HG02884 (cell line): ENCODE data around the gene GH2.
"Not testable (repeated sequence)": the region's sequence is repeated elsewhere in the genome, so short reads cannot be mapped to it uniquely, and the experiment has no call there.

Source experiments
- ATAC-seq: cut with Tn5 transposase; IDR thresholded peaks from one replicate; pipeline ENCODE4 v1.9.1; 2021; ENCODE audit warnings: mild to moderate bottlenecking, moderate library complexity; ENCODE audit not compliant: unreplicated experiment

The GH2 gene

DNA sequence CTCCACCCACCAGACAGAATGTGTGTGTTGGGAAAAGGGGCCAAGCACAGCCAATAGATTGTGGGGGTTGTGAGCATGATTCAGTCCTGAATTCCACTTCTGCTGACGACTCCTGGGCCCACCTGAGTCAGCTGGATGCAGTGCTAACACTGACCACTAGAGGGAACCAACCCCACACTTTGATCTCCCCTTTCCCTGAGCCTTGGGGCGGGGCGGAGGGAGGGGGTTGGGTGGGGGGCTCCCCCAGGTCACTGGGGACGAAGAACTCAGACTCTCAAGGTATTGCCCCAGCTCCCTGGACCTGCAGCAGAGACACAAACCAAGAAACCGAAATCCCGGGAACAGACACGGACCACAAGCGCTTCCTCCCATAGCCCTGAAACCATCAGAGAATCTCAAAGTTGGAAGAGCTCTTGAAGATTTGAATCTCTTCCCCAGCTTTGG is 29.9 kb upstream of the GH2 start:
- ATAC-seq = no peak

DNA sequence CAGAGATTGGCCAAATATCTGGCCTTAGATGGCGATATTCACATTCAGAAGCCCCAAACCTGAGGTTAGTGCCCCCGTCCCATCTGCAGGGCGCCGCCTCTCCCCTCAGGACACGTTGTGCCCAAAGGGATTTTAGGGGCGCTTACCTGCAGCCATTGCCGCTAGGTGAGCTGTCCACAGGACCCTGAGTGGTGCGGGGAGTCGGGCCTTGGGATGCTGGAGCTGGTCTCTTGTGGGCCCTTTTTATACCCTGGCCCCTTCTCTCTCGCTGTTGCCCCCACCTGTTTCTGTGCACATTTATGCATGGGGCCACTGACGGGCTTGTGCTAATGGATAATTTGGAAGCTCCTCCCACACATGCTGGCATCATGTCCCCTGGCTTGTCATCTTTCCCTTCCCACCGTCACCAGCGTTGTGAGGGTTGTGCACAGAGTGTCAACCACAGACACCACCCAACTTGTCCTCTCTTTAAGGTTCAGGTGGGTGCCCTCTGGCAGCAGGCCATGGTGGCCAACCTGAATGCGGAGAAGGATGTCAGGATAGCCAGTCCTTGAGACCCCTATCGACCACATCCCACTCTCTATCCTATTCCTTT is 29.4 kb upstream of the GH2 start, which contains the start of gene CSHL1:
CSHL1 (minus strand) TSS at position 218 of the 595 bp plus-strand sequence; CDS start at position 156, 62 bp downstream.
- no peak for ATAC-seq

DNA sequence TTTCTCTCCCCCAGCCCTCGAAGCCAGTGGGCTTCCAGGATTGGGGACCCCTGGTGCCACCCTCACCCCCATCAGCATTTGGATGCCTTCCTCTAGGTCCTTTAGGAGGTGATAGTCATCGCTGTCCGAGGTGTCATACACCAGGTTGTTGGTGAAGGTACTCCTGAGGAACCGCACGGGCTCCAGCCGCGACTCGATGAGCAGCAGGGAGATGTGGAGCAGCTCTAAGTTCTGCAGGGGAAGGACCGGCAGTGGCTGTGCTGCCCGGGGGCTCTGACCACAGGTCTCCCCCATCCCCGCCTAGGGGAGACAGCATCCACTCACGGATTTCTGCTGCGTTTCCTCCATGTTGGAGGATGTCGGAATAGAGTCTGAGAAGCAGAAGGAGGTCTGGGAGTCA is 28.4 kb upstream of the GH2 start:
- no peak for ATAC-seq

DNA sequence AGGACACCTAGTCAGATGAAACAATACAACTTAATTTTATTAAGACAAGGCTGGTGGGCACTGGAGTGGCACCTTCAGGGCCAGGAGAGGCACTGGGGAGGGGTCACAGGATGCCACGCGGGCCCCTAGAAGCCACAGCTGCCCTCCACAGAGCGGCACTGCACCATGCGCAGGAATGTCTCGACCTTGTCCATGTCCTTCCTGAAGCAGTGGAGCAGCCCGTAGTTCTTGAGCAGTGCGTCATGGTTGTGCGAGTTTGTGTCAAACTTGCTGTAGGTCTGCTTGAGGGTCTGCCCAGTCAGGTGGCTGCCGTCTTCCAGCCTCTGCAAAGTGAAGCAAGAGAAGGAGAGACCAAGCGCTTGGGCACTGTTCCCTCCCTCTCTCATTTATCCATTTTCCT is 27.8 kb upstream of the GH2 start:
- ATAC-seq = not testable (repeated sequence)

DNA sequence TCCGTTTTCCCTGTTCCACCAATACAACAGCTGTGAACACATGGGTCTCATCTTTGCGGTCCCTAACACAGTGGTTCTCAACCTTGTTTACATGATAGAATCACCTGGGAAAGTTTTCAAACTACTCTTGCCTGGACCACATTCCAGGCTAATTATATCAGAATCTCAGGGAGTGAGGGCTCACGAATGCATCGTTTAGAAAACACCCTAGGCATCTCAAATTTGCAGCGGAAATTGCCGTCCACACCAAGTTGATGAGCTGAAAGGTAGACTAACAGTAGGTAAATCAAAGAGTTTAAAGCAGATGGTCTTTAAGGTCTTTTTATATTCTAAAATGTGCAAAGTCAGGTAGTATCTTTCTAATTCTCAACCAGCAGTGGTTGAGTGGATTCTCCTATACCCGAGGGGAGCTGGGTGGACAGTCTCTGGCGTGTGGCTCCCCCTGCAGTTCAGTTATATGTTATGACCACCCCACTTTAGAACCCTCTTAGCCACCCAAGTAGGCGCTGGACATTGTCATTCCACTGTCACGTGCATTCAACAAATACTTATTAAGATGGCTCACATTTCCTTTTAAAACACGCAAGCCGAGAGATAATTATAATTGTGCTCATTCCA is 25.5 kb upstream of the GH2 start:
- not testable (repeated sequence) for ATAC-seq

DNA sequence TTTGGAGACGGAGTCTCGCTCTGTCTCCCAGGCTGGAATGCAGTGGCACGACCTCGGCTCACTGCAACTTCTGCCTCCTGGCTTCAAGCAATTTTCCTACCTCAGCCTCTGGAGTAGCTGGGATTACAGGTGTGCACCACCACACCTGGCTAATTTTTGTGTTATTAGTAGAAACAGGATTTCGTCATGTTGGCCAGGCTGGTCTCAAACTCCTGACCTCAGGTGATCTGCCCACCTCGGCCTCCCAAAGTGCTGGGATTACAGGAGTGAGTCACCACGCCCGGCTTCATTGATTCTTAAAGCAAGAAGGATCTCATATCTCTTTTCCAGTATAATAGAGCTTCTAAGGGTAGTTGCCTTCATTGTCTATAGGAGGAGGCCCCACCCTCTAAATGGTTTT is 23.1 kb upstream of the GH2 start:
- not testable (repeated sequence) for ATAC-seq

DNA sequence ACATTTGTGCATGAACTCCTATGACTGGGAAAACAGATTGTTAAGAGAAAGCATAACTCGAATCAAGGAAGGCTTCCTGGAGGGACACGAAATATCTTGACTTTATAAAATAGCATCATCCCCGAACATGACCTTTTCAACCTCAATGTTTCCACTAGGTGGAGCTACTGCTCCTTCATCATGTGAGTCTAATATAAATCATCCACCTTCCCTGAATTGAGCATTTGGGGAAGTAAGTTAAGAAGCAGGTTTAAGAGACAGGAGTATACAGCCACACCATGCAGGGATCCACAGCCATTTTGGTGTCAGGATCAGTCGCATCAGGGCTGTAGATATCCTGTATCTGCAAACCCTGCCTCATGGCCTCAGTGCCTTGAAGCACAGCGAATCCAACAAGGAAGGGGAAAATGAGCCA is 22.1 kb upstream of the GH2 start:
- ATAC-seq = not testable (repeated sequence)

DNA sequence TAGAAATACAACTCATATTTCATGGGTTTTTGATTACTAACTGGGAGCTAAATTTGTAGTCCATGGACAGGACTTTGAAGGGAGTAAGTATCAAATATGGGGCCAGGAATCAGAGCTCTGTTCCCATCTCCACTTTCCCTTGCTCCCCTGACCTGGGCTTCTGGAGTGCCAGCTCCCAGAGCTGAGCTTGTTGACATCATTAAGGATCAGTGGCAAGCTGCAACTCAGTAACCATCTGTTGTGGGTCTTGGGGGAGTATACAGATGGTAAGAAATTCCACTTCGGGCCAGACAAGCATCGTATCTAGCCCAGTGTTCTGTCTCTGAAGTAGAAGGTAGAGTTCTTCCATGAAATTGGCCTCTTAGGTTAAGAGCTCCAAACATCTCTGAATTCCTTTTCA is 20.2 kb upstream of the GH2 start:
- ATAC-seq = not testable (repeated sequence)

DNA sequence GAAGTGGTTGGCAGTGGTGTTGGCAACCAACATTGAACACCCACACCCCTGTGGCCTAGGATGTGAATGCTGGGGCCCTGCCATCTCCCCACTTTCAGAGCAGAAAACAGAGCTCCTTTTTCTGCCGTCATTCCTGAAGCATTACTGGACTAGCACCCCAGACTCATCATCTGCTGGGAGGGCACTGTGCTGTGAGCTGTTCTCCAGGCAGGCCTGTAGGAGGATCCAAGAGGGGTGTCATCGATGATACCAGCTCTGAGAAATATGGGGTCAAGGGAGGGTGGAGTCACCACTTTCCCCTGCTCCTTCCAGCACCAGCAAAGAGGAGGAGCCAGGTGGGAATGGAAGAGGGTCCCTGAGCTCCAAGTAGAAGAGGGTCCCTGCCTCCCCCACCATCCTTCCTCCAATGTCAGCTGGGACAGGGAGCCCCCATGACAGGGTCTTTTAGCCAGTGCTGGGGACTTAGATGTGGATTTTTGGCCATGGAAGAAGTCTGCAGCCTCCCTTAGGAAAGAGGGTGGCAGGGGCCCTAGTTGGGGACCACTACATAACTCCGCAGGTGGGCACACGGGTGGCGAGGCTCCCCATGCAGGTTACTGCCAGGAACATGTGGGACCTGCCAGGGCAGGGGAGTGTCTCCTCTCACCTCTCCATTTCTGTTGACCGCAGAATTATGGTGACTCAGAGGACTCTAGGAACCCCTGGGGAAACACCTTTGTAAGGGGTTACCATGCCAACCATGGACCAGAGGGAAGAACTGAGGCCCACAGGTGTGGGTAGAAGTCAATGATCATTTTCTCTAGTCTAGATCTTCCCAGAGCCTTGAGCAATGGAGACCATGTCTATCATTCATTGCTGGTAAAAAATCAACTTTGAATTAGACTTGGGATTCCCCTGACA is 17.4 kb upstream of the GH2 start:
- ATAC-seq = not testable (repeated sequence)

DNA sequence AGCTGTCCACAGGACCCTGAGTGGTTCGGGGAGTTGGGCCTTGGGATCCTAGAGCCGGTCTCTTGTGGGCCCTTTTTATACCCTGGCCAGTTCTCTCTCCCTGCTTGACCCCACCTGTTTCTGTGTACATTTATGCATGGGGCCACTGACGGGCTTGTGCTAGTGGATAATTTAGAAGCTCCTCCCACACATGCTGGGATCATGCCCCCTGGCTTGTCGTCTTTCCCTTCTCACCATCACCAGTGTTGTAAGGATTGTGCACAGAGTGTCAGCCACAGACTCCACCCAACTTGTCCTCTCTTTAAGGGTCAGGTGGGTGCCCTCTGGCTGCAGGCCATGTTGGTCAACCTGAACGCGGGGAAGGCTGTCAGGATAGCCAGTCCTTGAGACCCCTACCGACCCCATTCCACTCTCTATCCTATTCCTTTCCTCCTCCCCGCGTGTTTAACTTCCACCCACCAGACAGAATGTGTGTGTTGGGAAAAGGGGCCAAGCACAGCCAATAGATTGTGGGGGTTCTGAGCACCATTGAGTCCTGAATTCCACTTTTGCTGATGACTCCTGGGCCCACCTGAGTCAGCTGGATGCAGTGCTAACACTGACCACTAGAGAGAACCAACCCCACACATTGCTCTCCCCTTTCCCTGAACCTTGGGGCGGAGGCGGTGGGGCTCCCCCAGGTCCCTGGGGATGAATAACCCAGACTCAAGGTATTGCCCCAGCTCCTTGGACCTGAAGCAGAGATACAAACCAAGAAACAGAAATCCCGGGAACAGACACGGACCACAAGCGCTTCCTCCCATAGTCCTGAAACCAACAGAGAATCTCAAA is 15.0 kb upstream of the GH2 start, which contains the start of gene CSH1:
CSH1 (minus strand) TSS at position 51 of the 831 bp plus-strand sequence. CDS start 63 bp downstream, outside the sequence.
- ATAC-seq = not testable (repeated sequence)

DNA sequence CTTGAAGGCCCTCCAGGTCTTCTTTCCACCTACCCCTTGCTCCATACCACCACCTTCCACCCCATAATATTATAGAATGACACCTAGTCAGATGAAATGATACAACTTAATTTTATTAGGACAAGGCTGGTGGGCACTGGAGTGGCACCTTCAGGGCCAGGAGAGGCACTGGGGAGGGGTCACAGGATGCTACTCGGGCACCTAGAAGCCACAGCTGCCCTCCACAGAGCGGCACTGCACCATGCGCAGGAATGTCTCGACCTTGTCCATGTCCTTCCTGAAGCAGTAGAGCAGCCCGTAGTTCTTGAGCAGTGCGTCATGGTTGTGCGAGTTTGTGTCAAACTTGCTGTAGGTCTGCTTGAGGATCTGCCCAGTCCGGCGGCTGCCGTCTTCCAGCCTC is 13.1 kb upstream of the GH2 start:
- ATAC-seq = not testable (repeated sequence)

DNA sequence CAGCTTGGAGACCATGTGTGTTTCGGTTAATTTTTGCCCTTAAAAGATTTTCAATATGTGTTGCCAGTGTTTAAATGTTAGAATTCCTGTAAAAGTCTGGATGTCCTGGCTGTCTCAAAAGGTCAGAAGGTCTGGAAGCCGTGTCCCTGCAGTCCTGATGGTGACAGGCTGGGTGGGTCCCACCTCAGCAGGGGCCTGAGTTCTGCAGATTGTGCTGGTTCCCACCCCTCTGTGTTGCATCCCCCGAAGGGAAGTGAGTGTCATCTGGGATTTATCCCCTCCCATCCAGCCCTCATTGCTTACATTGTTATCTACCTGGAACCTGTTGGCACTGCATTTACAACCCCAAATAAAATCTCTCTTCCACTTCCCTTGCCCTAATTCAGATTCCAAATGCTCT is 12.3 kb upstream of the GH2 start:
- ATAC-seq = not testable (repeated sequence)

DNA sequence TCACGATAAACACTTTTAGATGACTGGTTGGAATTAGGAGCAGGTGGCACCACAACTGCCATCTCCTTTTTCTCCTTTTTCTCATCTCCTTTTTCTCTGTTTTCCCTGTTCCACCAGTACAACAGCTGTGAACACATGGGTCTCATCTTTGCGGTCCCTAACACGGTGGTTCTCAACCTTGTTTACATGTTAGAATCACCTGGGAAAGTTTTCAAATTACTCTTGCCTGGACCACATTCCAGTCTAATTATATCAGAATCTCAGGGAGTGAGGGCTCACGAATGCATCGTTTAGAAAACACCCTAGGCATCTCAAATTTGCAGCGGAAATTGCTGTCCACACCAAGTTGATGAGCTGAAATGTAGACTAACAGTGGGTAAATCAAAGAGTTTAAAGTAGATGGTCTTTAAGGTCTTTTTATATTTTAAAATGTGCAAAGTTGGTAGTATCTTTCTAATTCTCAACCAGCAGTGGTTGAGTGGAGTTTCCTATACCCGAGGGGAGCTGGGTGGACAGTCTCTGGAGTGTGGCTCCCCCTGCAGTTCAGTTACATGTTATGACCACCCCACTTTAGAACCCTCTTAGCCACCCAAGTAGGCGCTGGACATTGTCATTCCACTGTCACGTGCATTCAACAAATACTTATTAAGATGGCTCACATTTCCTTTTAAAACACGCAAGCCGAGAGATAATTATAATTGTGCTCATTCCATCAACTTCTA is 10.7 kb upstream of the GH2 start:
- not testable (repeated sequence) for ATAC-seq

DNA sequence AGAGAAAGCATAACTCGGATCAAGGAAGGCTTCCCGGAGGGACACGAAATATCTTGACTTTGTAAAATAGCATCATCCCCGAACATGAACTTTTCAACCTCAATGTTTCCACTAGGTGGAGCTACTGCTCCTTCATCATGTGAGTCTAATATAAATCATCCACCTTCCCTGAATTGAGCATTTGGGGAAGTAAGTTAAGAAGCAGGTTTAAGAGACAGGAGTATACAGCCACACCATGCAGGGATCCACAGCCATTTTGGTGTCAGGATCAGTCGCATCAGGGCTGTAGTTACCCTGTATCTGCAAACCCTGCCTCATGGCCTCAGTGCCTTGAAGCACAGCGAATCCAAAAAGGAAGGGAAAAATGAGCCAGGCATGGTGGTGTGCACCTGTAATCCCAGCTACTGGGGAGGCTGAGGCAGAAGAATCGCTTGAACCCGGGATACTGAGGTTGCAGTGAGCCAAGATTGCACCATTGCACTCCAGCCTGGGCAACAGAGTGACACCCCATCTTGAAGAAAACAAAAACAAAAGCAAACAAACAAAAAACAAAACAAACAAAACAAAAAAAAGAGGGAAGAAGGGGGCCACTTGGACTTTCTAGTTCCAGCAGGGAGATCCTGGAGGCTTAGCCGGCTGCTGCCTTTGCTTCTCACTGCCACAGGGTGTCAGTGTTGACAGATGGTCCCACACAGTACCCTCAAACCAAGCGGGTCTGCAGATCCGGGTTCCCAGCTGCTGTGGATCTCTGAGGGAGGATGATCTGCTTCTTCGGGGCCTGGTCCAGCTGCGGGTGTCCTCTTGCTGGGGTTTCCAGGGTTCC is 7.5 kb upstream of the GH2 start:
- not testable (repeated sequence) for ATAC-seq

DNA sequence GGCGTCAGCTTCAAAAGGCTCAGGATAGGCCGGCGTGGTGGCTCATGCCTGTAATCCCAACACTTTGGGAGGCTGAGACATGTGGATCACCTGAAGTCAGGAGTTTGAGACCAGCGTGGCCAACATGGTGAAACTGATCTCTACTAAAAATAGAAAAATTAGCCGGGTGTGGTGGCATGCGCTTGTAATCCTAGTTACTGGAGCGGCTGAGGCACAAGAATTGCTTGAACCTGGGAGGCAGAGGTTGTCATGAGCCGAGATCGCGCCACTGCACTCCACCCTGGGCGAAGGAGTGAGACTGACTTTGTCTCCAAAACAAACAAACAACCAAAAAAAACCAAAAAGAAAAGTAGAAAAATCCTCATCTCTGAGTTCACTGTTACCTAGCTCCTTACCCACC is 3.4 kb upstream of the GH2 start:
- ATAC-seq = not testable (repeated sequence)

DNA sequence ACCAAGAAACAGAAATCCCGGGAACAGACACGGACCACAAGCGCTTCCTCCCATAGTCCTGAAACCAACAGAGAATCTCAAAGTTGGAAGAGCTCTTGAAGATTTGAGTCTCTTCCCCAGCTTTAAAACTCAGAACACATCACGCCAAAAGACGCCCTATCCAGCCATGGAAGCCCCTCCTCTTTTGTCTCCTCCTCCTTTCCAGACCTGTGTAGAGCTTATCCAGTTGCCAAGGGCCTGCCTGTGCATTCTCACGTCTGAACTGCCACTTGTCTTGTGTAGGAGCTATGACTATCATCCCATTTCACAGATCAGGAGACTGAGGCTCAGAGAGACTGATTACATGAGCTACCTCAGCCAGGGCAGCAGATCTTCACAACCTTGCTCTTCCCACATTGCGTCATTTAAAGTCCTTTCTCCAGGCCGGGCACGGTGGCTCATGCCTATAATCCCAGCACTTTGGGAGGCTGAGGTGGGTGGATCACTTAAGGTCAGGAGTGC is 932 bp upstream of the GH2 start:
- not testable (repeated sequence) for ATAC-seq

DNA sequence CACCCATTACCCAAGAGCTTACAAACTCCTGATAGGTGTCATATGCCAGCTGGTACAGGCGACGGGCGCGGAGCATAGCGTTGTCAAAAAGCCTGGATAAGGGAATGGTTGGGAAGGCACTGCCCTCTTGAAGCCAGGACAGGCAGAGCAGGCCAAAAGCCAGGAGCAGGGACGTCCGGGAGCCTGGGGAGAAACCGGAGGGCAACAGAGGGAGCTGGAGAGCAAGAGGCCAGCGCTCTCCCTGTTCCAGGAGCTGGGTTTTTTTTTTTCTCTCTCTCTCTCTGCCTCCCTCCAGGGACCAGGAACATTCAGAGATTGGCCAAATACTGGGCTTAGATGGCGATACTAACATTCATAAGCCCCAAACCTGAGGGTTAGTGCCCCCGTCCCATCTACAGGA is 407 bp downstream of the GH2 start:
- not testable (repeated sequence) for ATAC-seq

DNA sequence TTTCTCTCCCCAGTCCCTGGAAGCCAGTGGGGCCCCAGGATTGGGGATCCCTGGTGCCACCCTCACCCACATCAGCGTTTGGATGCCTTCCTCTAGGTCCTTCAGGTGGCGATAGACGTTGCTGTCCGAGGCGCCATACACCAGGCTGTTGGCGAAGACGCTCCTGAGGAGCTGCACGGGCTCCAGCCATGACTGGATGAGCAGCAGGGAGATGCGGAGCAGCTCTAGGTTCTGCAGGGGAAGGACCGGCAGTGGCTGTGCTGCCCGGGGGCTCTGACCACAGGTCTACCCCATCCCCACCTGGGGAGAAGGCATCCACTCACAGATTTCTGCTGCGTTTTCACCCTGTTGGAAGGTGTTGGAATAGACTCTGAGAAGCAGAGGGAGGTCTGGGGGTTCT is 1.0 kb downstream of the GH2 start:
- no peak for ATAC-seq

DNA sequence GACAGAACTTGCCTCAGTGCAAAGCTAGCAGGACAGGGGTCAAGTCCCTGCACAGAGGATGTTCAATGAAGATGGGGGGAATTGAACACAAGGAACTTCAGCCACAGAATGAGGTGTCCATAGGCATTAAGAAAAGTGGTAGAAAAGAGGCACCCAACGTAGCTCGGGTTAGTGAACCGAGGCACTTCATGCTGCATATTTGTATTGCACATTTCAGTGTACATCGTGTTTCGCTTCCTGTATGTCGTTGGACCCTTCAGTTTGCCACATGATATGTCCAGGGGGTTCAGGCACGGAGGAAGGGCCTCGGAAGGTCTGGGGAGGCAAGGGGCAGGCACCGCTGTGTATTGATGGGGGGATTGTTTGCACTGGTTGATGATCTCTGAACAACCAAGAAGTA is 3.3 kb downstream of the GH2 start:
- ATAC-seq = not testable (repeated sequence)
